HG03175 (cell line): ENCODE measurements around the gene WWC2.
"Not testable (repeated sequence)": the region's sequence is repeated elsewhere in the genome, so short reads cannot be mapped to it uniquely, and the experiment has no call there.

Source experiments
- ATAC-seq: cut with Tn5 transposase; IDR thresholded peaks from one replicate; pipeline ENCODE4 v1.9.1; 2021; ENCODE audit warnings: mild to moderate bottlenecking, moderate library complexity; ENCODE audit not compliant: unreplicated experiment

Gene WWC2

GRCh38 chr4:183193730-183194338, 94.8 kb downstream of the WWC2 start:
- not testable (repeated sequence) for ATAC-seq

- no peak for ATAC-seq
Observed at GRCh38 chr4:183195534-183195933, 96.5 kb downstream of the WWC2 start.

GRCh38 chr4:183197140-183197539, 98.1 kb downstream of the WWC2 start:
- no peak for ATAC-seq

GRCh38 chr4:183200453-183200852, 101.4 kb downstream of the WWC2 start:
- no peak for ATAC-seq

- ATAC-seq = no peak
Observed at GRCh38 chr4:183201331-183201730, 102.3 kb downstream of the WWC2 start.

GRCh38 chr4:183202523-183202922, 103.5 kb downstream of the WWC2 start:
- ATAC-seq = no peak

GRCh38 chr4:183204793-183205192, 105.7 kb downstream of the WWC2 start:
- ATAC-seq = no peak

GRCh38 chr4:183205193-183205592, 106.1 kb downstream of the WWC2 start:
- no peak for ATAC-seq

GRCh38 chr4:183205709-183206108, 106.7 kb downstream of the WWC2 start:
- no peak for ATAC-seq

GRCh38 chr4:183211533-183211932, 112.5 kb downstream of the WWC2 start:
- ATAC-seq = no peak

- no peak for ATAC-seq
Observed at GRCh38 chr4:183213996-183214395, 114.9 kb downstream of the WWC2 start.

- no peak for ATAC-seq
Observed at GRCh38 chr4:183214912-183215488, 115.9 kb downstream of the WWC2 start.

GRCh38 chr4:183220236-183220635, 121.2 kb downstream of the WWC2 start:
- ATAC-seq = no peak

GRCh38 chr4:183223053-183223452, 124.0 kb downstream of the WWC2 start:
- no peak for ATAC-seq

GRCh38 chr4:183229397-183229796, 130.3 kb downstream of the WWC2 start:
- no peak for ATAC-seq

GRCh38 chr4:183240581-183241321, 141.7 kb downstream of the WWC2 start:
- no peak for ATAC-seq

- no peak for ATAC-seq
Observed at GRCh38 chr4:183241322-183241640, 142.2 kb downstream of the WWC2 start.

GRCh38 chr4:183241721-183242151, 142.7 kb downstream of the WWC2 start:
- no peak for ATAC-seq

GRCh38 chr4:183242291-183242690, 143.2 kb downstream of the WWC2 start:
- ATAC-seq = no peak

GRCh38 chr4:183244019-183244418, 145.0 kb downstream of the WWC2 start:
- no peak for ATAC-seq

GRCh38 chr4:183244506-183244905, 145.4 kb downstream of the WWC2 start:
- no peak for ATAC-seq

- ATAC-seq = no peak
Observed at GRCh38 chr4:183248201-183248600, 149.1 kb downstream of the WWC2 start.
